ENCODE results near the gene ABCB10.

DNA sequence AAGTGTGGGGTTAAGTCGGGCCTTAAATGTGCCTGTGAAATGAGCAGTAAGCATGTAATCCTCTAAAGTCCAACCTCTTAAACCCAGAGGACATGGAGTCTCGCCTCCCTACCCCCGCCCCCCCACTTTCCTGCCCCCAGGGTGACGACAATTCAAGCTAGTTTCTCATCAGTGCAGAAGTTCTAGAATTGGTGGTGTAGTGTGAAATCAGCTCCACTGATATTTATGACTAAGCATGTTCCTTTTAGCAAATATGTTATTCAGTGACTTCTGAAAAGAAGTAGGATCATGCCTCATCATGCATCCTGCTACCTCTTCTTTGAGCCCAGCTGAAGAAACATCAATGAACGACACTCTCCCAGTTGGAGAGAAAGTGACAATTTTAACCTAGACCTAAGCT, 2.6 kb upstream of the ABCB10 start:
- TF ChIP-seq, protein P1, sequence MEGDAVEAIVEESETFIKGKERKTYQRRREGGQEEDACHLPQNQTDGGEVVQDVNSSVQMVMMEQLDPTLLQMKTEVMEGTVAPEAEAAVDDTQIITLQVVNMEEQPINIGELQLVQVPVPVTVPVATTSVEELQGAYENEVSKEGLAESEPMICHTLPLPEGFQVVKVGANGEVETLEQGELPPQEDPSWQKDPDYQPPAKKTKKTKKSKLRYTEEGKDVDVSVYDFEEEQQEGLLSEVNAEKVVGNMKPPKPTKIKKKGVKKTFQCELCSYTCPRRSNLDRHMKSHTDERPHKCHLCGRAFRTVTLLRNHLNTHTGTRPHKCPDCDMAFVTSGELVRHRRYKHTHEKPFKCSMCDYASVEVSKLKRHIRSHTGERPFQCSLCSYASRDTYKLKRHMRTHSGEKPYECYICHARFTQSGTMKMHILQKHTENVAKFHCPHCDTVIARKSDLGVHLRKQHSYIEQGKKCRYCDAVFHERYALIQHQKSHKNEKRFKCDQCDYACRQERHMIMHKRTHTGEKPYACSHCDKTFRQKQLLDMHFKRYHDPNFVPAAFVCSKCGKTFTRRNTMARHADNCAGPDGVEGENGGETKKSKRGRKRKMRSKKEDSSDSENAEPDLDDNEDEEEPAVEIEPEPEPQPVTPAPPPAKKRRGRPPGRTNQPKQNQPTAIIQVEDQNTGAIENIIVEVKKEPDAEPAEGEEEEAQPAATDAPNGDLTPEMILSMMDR (conservative IDR thresholded peaks at IDR 0.05; ENCODE audit: low read depth, low read length) = no peak
- no peak for TF ChIP-seq EZH2 (IDR thresholded peaks at IDR 0.05; ENCODE audit: borderline replicate concordance, low read depth, low read length, poor library complexity, severe bottlenecking)

Data from A673 (cell line).